HepG2 (cell line): ENCODE measurements around the gene SLC27A2.

Experiments
- RFX5 ChIP-seq: IDR thresholded peaks from 2 replicates; pipeline ENCODE4 v1.6.1; 2011; ENCODE audit warnings: low read depth, low read length, improper control_type of control experiment
- TOE1 ChIP-seq: sonication (generic); formaldehyde crosslinking; IDR thresholded peaks from 2 replicates; pipeline ENCODE4 v1.4.0; 2020; ENCODE audit warnings: mild to moderate bottlenecking, missing genetic modification reagents

GRCh38 chr15:50277370-50277769 lies 95.4 kb downstream of the SLC27A2 start:
- no peak for TF ChIP-seq RFX5
- no peak for TF ChIP-seq TOE1 (CRISPR knock-in tag)
